Cardiac muscle cell (in vitro differentiated cells and primary cell): ENCODE measurements around the gene GPR183. TPM values are rescaled to one million over a fixed set of nuclear protein-coding genes. Genes with fewer than 3 reads are reported as not detected.

Source experiments
- DNase-seq, 2 donors: peaks; one replicate each; pipeline versions ENCODE4 v3.0.0 to v3.0.0-alpha.2; 2010 to 2017; ENCODE audit warnings: low read depth in 1 of 2, low spot score in 1 of 2
- H3K27ac ChIP-seq: fragments of 200-600 bp; sonication (generic); 2 replicates; pipeline ENCODE4 v1.5.1; 2016
- H3K27me3 ChIP-seq: fragments of 200-600 bp; sonication (generic); 2 replicates; pipeline ENCODE4 v1.6.0; 2016; ENCODE audit warnings: control low read depth
- H3K36me3 ChIP-seq: fragments of 200-600 bp; sonication (generic); 2 replicates; pipeline ENCODE4 v1.5.1; 2016; ENCODE audit warnings: control low read depth
- H3K4me1 ChIP-seq: fragments of 200-600 bp; sonication (generic); 2 replicates; pipeline ENCODE4 v1.8.1; 2017; ENCODE audit warnings: low read depth, mild to moderate bottlenecking, mixed run types
- H3K4me3 ChIP-seq: fragments of 200-600 bp; sonication (generic); 2 replicates; pipeline ENCODE4 v1.5.1; 2016; ENCODE audit warnings: mild to moderate bottlenecking
- H3K9me3 ChIP-seq: fragments of 200-600 bp; sonication (generic); 2 replicates; pipeline ENCODE4 v1.5.1; 2017; ENCODE audit warnings: low read depth, mild to moderate bottlenecking, control low read depth
- polyA plus RNA-seq: library from polyadenylated mRNA; unstranded; fragments of >200 nt; fragmentation: Nextera tagmentation; extraction: Ambion mirVana; gene quantifications from 2 replicates; pipeline ENCODE4 v1.2.1, GENCODE V29; 2016
- total RNA-seq: library from RNA; depleted of rRNA; stranded (reverse); fragments of >200 nt; gene quantifications from 2 replicates; pipeline ENCODE4 v1.2.3, GENCODE V29; 2016
- TF ChIP-seq, protein P1 (sequence below): IDR thresholded peaks from 2 replicates; pipeline ENCODE4 v1.5.1; 2012; ENCODE audit warnings: low read depth, mild to moderate bottlenecking, low read length

Gene GPR183
- total and polyA plus RNA-seq, 2 experiments from 2014 or later: 11.6 to 17.1 TPM

GRCh38 chr13:99264051-99264450 lies 43.1 kb downstream of the GPR183 start:
- no peaks in the 10 kb centered on the region for H3K4me1 ChIP-seq
- H3K27me3 ChIP-seq: no peaks in the 10 kb centered on the region
- H3K9me3 ChIP-seq: no peaks in the 10 kb centered on the region
- peak overlapping the region; percentile 49 for H3K27ac ChIP-seq
- H3K36me3 ChIP-seq: no peaks in the 10 kb centered on the region
- no peak overlapping the region for H3K4me3 ChIP-seq
- TF ChIP-seq, protein P1, sequence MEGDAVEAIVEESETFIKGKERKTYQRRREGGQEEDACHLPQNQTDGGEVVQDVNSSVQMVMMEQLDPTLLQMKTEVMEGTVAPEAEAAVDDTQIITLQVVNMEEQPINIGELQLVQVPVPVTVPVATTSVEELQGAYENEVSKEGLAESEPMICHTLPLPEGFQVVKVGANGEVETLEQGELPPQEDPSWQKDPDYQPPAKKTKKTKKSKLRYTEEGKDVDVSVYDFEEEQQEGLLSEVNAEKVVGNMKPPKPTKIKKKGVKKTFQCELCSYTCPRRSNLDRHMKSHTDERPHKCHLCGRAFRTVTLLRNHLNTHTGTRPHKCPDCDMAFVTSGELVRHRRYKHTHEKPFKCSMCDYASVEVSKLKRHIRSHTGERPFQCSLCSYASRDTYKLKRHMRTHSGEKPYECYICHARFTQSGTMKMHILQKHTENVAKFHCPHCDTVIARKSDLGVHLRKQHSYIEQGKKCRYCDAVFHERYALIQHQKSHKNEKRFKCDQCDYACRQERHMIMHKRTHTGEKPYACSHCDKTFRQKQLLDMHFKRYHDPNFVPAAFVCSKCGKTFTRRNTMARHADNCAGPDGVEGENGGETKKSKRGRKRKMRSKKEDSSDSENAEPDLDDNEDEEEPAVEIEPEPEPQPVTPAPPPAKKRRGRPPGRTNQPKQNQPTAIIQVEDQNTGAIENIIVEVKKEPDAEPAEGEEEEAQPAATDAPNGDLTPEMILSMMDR: no peak
- no peak for DNase-seq

DNA sequence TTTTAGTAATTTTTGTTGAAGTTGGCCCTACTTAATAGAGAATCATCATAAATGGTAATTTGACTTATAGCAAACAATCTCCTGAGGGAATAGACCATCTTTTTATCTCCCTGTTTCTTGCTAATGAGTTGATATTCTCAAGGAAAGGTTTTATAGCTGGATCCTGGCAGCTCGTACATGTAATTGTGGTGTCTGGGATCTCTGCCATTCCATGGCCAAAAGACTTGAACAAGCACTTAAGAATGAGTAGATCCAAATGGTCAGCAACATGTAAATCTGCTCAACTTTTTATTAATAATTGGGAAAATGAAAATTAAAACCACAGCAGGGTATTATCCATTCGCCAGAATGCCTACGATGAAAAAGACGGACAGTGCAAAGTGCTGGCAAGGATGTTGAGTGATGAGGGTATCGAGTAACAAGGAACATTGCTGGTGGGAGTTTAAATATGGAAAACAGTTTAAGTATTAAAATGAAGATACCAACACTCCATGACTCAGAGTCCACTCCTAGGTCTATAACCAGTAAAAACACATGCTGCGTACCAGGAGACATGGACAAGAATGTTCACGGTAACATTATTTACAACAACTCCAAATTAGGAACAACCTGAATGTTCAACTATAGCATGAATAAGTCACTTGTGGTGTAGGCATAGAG lies 43.9 kb downstream of the GPR183 start:
- DNase-seq: no peak
- H3K27me3 ChIP-seq: no peaks in the 10 kb centered on the region
- no peaks in the 10 kb centered on the region for H3K36me3 ChIP-seq
- no peaks in the 10 kb centered on the region for H3K4me1 ChIP-seq
- H3K9me3 ChIP-seq: no peaks in the 10 kb centered on the region
- TF ChIP-seq, protein P1: no peak
- H3K4me3 ChIP-seq: no peak overlapping the region
- H3K27ac ChIP-seq: no peak overlapping the region

- TF ChIP-seq, protein P1: no peak
- H3K27me3 ChIP-seq: no peaks in the 10 kb centered on the region
- no peaks in the 10 kb centered on the region for H3K9me3 ChIP-seq
- H3K27ac ChIP-seq: no peak overlapping the region
- H3K4me3 ChIP-seq: no peak overlapping the region
- peaks cover 4% of the 10 kb centered on the region for H3K36me3 ChIP-seq
- DNase-seq: no peak
- peaks cover 7% of the 10 kb centered on the region for H3K4me1 ChIP-seq
Measured at GRCh38 chr13:99261059-99261458, 46.1 kb downstream of the GPR183 start.

DNA sequence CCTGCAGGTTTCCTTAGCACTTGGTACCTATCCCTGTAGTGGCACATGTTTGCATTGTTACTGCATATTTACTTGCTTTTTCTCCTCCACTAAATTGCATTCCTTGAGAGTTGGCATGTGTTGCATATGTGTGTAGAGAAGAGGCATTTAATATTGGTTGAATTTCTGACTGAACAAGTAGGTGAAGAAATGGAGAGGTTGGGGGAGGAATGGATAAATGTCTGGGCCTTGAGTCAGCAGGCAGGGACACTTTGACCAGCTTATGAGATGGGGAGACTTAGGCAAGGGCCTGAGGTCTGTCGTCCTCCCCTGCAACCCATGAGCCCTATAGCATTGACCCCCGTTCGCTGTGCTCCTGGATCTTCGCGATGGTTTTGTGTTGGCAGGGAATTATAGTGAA lies 47.0 kb downstream of the GPR183 start:
- peaks cover 7% of the 10 kb centered on the region for H3K4me1 ChIP-seq
- TF ChIP-seq, protein P1: no peak
- H3K9me3 ChIP-seq: no peaks in the 10 kb centered on the region
- no peaks in the 10 kb centered on the region for H3K27me3 ChIP-seq
- H3K36me3 ChIP-seq: peaks cover 5% of the 10 kb centered on the region
- no peak for DNase-seq
- H3K27ac ChIP-seq: no peak overlapping the region
- H3K4me3 ChIP-seq: no peak overlapping the region

DNA sequence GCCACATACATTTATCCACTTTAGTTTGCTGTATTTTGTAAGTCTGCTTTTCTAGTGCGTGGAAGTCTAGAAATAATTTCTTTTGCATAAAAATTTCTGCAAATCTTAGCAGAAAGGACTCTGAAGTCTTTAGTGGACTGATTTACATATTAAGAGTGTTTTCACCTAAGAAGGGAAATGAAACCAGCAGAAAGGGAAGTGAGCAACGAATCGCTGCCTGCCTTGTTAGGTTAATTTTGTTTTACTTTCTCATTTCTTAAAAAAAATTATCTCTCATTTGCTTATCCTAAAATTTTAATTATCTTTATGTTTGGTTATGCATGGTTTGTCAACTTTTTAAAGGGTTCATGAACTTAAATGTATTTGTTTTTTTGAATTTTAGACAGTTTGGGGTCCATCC lies 48.3 kb downstream of the GPR183 start:
- TF ChIP-seq, protein P1: no peak
- H3K4me3 ChIP-seq: no peak overlapping the region
- no peak for DNase-seq
- H3K36me3 ChIP-seq: peaks cover 5% of the 10 kb centered on the region
- peaks cover 7% of the 10 kb centered on the region for H3K4me1 ChIP-seq
- no peaks in the 10 kb centered on the region for H3K9me3 ChIP-seq
- H3K27me3 ChIP-seq: no peaks in the 10 kb centered on the region
- no peak overlapping the region for H3K27ac ChIP-seq
